ENCODE results near the gene INTS6L.
A peak's percentile ranks its signal among the peaks of the same experiment; 100 is the strongest.

Gene INTS6L

GRCh38 chrX:135520553-135521404 lies at the start of gene INTS6L:
INTS6L (plus strand) TSS chrX:135520660; CDS start chrX:135520993, 333 bp downstream.
- DNase-seq, result peak; percentile 78 to 80

- no peak for DNase-seq
These were observed 44.1 kb upstream of the INTS6L start for GRCh38 chrX:135476378-135476777.

- peak; percentile 14 to 31 for DNase-seq
These were observed 42.9 kb upstream of the INTS6L start for GRCh38 chrX:135477576-135477975.

GRCh38 chrX:135480076-135480475 lies 40.4 kb upstream of the INTS6L start:
- no peak for DNase-seq

GRCh38 chrX:135481696-135482179 lies 38.7 kb upstream of the INTS6L start:
- DNase-seq, result no peak

GRCh38 chrX:135484641-135485289 lies 35.7 kb upstream of the INTS6L start:
- DNase-seq, result peak; percentile 5 to 6

GRCh38 chrX:135489542-135489941 lies 30.9 kb upstream of the INTS6L start:
- no peak for DNase-seq

GRCh38 chrX:135490979-135491514 lies 29.4 kb upstream of the INTS6L start:
- DNase-seq, result no peak

GRCh38 chrX:135494453-135494852 lies 26.0 kb upstream of the INTS6L start:
- no peak for DNase-seq

GRCh38 chrX:135497736-135498135 lies 22.7 kb upstream of the INTS6L start:
- no peak for DNase-seq

- DNase-seq, result no peak
These were observed 22.2 kb upstream of the INTS6L start for GRCh38 chrX:135498236-135498635.

GRCh38 chrX:135505351-135505750 lies 15.1 kb upstream of the INTS6L start:
- no peak for DNase-seq

- DNase-seq, result no peak
These were observed 10.6 kb upstream of the INTS6L start for GRCh38 chrX:135509885-135510284.

GRCh38 chrX:135512508-135513129 lies 7.8 kb upstream of the INTS6L start:
- no peak for DNase-seq

- no peak for DNase-seq
These were observed 7.3 kb upstream of the INTS6L start for GRCh38 chrX:135513130-135513515.

GRCh38 chrX:135516376-135516775 lies 4.1 kb upstream of the INTS6L start:
- no peak for DNase-seq

- DNase-seq, result no peak
These were observed 2.3 kb upstream of the INTS6L start for GRCh38 chrX:135518161-135518560.

GRCh38 chrX:135520022-135520552 lies 373 bp upstream of the INTS6L start:
- no peak for DNase-seq

GRCh38 chrX:135521405-135522131 lies 1.1 kb downstream of the INTS6L start:
- peak; percentile 75 to 82 for DNase-seq

GRCh38 chrX:135522132-135522530 lies 1.7 kb downstream of the INTS6L start:
- DNase-seq, result no peak

GRCh38 chrX:135522878-135523693 lies 2.6 kb downstream of the INTS6L start:
- no peak for DNase-seq

Measured in activated CD4-positive, alpha-beta T cell treated with anti-CD3 and anti-CD28 coated beads for 4 hours (primary cell).